ENCODE measurements around the gene ACOX3.
"Not testable (repeated sequence)": the region's sequence is repeated elsewhere in the genome, so short reads cannot be mapped to it uniquely, and the experiment has no call there.

The ACOX3 gene

DNA sequence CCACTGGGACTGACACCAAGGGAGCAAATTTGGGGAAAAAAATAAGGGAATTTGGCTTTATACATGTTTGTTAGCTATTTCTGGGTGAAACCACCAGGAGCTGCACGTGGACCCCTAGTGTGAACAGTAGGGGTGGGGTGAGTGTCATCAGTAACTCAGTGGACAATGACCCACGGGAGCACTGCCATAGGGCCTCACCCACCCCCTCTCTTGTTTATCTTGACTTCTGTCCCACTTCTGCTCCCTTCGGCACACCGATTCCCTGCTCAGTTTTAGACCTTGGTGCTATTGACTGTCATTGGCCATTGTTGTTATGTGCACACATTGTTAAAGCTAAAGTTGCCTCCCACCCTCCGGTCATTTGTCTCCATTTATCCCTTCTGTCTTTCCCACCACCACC is 9.0 kb downstream of the ACOX3 start:
- no peak for DNase-seq

DNA sequence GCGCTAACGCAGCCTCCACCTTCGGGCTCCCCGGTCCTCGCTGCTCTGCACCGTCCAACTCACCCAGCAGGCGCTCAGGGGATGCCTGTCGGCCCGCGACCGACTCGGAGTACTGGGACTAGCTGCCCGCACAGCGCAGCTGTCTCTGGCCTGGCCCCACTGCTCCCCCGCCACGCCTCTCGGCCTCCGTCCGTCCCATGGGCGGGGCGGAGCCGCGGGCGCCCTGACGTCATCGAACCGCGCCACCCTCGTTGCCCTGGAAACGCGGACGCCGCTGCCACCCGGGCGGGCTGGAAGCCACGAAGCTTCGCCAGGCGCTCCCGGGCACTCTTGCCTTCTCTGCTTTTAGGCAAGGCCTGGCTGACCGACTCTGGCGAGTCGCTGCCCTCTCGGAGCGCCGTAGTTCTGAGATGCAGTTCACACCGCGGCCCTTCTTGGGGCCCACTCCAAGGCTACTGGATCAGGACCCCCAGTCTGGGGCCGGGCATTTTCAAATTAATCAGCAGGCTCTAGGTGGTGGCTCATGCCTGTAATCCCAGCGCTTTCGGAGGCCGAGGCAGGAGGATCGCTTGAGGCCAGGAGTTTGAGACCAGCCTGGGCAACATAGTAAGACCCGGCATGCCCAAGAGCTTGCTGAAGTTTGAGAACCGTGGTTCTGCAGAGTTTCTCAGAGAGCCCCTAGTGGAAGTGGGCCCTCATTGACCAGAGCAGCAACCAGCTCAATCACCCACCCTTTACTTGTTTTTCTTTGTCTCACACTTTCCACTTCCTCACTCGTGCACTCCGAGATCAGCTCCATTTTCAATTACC is 12.0 kb downstream of the ACOX3 start:
- peak; percentile 75 for DNase-seq

DNA sequence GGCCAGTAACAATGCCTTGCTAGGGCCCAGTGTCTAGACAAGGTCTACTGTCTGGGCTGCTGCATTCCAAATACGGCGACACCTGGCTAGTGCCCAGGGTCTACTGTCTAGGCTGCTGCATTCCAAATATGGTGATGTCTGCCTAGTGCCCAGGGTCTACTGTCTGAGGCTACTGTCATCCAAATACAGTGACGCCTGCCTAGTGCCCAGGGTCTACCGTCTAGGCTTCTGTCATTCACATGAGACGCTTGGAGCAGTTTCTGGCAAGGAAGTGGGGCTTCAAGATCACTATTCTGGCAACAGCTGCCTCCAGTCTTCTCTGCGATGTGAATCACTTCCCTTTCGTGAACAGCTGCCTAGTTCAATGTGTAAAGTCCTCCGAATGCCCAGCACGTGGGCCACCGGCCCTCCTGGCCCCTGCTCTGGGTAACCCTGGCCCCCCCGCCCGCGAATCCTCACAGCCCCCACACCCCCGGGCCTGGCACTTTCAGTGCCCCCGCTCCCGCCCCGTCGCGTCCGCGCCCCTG is 12.7 kb downstream of the ACOX3 start:
- peak in 1 of 2 experiments; percentile 56 for DNase-seq

DNA sequence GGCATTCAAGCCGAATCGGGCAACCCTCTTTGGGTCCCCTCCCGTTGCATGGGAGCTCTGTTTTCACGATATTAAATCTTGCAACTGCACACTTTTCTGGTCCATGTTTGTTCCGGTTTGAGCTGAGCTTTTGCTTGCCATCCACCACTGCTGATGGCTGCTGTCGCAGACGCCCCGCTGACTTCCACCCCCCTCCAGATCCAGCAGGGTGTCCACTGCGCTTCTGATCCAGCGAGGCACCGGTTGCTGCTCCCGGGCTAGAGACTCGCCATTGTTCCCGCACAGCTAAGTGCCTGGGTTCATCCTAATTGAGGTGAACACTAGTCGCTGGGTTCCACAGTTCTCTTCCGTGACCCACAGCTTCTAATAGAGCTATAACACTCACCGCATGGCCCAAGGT is 13.3 kb downstream of the ACOX3 start:
- DNase-seq = no peak

DNA sequence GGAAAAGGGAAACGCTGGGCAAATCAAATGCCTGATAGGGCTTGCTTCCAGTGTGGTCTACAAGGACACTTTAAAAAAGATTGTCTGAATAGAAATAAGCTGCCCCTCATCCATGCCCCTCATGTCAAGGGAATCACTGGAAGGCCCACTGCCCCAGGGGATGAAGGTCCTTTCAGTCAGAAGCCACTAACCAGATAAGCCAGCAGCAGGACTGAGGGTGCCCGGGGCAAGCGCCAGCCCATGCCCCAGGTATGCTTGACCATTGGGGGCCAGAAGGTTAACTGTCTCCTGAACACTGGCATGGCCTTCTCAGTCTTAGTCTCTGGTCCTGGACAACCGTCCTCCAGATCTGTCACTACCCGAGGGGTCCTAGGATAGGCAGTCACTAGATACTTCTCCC is 17.7 kb downstream of the ACOX3 start:
- DNase-seq = no peak

DNA sequence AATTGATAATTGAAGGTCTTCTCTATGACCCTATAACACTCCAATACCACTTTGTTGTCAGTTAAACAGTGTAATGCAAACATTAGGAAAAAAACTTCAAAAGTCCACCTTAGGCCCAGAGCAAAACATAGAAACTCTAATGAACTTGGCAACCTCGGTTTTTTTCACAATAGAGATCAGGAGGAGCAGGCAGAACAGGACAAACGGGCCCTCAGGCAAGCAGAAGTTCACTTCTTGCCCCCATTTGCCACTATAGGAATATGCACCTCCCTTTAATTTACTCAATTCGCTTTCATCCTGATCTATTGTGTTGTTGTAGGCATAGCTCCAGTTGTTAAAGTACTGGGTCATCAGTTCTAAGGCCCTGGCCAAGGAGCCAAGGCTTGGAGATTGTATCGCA is 18.2 kb downstream of the ACOX3 start:
- DNase-seq = no peak

DNA sequence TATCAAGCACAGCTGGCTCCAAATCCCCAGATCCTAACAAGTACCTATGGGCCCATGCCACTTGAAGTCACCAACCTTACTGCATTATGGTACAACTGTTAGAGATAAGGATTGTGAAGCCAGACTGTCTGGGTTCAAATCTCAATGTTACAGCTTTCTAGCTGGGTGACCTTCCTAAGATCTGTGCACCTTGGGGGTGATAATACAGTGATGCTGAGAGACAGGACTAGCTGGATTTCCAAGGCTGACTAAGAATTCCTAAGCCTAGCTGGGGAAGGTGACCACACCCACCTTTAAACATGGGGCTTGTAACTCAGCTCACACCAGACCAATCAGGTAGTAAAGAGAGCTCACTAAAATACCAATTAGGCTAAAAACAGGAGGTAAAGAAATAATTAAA is 20.4 kb downstream of the ACOX3 start:
- DNase-seq = not testable (repeated sequence)

DNA sequence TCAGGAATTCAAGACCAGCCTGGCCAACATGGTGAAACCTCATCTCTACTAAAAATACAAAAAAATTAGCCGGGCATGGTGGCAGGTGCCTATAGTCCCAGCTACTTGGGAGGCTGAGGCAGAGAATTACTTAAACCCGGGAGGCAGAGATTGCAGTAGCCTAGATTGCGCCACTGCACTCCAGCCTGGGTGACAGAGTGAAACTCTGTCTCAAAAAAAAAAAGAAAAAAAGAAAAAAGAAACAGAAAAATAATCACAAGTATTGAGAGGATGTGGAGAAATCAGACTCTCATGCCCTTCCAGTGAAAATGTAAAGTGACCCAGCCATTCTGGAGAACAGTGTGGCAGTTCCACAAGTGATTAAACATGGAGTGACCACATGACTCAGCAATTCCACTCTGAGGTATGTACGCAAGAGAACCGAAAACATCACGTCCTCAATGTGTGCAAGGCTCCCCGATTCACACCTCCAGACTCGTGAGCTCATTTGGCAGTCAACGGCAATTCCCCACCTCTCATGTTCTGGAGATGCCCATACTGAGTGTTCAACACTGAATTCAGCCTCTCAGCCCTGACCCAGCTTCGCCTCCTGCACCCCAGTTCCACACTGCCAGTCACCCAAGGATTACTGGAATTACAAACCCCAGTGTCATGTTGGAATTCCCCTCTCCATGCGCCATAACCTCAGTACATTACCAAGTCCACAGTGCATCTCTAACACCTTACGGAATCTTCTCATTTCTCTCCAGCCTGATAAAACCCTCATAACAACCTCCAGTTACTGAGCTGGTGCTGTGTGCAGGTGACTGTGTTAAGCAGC is 21.1 kb downstream of the ACOX3 start:
- no peak for DNase-seq

DNA sequence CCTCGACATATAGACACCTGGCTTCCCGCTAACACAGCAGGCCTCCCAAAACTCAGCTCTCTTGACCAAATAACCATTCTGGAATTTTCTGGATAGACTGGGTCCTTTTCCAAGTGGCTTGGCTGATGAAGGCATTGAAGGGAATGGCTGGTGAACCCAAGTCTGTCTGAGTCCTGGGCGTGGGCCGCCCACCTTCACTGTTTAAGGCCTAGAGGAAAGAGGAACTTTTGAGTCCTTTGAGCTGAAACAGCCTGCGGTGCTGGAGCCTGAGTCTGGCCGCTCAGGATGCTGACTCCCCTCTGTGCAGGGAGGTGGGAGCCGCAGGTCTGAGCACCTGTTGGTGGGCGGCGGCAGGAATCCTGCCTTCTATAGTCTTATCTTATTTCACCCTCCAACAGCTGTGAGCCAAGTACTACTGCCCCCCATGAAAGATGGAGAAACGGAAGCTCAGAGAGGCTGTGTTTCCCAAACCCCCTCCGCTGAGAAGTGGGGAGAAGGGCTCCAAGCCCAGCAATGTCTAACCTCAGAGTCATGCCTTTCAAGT is 23.4 kb downstream of the ACOX3 start:
- DNase-seq = no peak

DNA sequence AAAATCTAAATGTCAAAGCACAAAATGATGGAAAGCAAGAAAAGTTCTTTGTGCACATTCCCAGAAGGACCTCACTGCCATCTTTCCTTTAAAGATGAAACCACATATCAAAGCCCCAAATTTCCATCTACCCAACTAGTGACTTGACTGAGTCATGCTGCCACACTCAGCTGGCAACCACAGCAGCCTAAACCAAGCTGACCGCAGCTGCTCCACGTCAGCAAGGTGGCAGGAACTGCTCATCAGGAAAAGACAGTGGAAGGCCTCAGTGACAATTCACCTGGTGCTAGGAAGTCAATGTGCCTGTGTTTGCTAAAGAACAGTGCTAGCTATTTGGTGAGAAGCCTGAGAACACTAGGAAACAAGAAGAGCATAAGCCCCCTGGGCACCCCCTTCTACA is 26.1 kb downstream of the ACOX3 start:
- no peak for DNase-seq

DNA sequence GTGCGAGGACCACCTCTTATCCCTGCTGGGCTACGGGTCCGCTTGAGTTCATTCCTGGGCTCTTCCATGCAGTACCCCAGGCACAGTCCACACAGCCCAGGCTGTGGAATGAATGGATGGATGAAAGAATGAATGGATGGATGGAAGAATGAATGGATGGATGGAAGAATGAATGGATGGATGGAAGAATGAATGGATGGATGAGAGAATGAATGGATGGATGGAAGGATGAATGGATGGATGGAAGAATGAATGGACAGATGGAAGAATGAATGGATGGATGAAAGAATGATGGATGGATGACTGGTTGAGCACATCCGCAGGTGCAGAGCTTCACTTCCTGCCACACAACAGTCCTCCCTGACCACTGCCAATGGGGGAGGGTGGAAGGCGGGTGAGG is 28.2 kb downstream of the ACOX3 start:
- DNase-seq = no peak

DNA sequence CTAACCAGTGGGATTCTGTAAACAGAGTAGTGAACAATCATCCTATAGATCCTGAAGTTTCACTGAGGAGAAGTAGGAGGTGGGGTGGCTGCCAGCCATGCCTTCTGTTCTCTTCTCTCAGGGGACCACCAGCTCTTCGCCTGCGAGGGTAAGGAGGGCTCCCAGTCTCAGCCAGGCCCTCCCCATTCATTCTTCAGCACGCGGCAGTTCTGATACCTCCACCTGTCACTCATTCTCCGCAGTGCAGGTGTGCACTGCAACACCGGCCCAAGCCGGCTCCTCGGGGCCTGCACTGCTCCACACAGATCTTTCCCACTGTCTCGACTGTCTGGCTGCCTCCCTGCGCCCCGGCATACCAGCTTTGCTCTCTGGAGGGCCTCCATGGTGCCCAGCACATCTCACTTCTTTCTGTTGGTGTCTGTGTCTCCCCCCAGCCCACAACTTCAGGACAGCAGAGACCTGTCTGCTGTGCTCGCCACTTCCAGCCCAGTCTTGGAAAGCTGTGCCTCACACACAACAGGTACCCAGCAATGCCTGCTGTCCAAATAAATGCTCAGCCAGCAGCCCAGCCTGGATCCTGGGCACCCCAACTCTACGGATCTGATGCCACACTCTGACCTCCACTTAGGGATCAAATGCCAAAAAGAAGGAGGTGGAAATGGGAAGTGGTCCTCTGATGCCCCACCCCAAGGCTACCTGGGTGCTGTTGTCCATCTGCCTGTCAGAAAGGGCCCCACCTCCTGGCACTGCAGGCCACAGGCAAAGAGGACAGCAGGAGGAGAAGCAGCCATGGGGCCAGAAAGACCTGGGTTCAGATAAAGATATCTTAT is 29.0 kb downstream of the ACOX3 start:
- no peak for DNase-seq

DNA sequence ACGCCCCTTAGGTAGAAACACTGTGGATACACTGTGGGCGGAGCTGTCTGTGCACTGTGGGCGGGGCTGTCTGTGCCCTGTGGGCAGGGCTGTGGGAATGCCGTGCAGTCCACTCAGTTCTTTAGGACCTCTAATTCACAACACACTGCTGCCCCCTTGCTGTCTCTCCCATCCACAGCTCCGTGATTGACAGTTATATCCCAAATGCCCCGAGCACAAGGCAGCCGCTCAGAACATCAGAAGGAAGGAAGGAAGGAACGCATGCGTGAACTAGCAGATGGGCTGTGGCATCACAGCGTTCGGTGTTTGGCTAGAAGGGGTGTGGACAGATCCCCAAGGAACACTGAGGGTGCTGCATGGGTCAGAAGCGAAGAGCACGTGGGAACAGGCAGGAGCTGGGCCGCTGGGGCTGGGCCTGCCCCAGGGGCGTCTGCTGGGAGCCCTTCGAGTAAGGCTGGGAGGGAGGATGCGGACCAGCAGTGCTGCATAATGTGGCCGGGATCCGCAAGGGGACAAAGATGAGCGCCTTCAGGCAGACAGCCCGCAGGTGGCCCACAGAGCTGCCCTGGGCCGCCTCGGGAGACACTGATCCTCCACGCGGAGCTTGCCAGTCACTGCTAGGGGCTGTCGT is 29.8 kb downstream of the ACOX3 start:
- peak in 1 of 2 experiments; percentile 32 for DNase-seq

DNA sequence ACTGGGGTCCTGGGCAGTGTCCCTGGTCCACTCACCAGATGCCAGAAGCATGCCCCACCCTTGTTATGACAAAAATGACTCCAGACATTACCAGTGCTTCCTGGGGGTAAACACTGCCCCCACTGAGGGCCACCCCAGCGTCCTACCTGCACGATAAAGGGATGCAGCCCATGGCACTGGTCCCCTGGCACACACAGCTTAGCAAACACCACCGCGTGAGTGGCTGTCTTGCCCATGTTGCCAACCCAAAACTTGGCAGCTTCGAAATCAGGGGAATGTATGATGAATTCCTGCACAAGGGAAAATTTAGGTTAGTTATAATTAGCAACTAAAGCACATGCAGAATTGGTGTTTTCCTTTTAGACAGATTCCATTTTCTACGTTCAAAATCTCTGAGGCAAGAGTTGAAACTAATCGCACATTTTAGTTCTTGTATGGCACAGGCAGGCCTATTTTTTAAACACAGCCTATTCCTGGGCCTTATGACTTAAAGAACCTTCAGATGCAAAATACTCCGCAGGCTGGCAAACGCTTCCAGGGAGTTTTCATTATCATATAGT is 30.4 kb downstream of the ACOX3 start:
- no peak for DNase-seq

DNA sequence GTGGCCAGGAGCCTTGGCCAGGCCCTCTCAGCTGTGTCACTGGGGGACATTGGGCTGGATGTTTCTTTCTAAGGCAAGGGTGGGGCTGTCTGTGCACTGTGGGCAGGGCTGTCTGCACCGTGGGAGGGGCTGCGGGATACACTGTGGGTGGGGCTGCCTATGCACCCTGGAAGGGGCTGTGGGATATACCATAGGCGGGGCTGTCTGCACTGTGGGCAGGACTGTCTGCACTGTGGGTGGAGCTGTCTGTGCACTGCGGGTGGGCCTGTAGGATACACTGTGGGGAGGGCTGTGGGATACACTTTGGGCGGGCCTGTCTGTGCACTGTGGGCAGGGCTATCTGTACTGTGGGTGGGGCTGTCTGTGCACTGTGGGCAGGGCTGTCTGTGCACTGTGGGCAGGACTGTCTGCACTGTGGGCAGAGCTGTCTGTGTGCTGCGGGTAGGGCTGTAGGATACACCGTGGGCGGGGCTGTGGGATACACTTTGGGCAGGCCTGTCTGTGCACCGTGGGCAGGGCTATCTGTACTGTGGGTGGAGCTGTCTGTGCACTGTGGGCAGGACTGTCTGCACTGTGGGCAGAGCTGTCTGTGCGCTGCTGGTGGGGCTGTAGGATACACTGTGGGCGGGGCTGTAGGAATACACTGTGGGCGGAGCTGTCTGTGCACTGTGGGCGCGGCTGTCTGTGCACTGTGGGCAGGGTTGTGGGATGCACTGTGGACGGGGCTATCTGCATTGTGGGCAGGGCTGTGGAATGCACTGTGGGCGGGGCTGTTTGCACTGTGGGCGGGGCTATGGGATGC is 31.1 kb downstream of the ACOX3 start:
- no peak for DNase-seq

DNA sequence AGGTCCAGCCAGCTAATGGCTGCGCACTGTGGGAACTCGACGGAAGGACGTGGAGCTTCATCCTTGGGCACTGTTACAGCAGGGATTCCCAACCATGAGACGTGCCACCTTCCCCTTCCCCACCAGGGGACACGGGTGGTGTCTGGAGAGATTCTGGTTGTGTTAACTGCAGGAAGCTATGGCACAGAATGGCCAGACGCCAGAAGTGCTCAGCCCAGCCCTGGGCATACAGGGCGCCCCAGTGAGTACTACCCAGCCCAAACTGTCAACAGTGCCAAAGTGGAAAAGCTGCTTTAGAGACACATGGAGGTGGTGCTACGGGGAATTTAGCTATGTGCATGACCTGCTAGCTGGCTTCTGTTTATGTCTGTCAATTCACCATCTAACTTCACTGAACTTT is 32.8 kb downstream of the ACOX3 start:
- DNase-seq = no peak

DNA sequence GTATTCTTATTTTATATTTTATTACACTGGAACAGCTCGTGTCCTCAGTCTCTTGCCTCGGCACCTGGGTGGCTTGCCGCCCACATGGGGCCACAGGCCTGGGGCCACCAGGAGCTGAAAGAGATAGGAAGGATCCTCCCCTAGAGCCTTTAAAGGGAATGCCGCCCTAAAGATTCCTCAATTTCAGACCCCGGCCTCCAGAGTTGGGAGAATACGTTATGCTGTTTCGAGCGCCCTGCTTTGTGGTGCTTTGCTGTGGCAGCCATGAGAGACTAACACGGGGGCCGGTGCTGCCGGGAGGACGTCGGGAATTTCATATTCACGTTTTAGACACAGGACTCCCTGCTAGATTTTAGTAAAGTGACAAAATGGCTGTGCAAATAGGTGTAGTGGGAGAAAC is 33.2 kb downstream of the ACOX3 start:
- DNase-seq = no peak

DNA sequence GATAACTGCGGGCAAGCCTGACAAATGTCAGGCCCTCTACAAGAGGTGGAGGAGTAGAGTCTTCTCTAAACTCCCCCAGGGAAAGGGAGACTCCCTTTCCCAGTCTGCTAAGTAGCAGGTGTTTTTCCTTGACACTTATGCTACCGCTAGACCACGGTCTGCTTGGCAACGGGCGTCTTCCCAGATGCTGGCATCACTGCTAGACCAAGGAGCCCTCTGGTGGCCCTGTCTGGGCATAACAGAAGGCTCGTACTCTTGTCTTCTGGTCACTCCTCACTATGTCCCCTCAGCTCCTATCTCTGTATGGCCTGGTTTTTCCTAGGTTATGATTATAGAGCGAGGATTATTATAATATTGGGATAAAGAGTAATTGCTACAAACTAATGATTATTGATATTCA is 33.6 kb downstream of the ACOX3 start:
- not testable (repeated sequence) for DNase-seq

DNA sequence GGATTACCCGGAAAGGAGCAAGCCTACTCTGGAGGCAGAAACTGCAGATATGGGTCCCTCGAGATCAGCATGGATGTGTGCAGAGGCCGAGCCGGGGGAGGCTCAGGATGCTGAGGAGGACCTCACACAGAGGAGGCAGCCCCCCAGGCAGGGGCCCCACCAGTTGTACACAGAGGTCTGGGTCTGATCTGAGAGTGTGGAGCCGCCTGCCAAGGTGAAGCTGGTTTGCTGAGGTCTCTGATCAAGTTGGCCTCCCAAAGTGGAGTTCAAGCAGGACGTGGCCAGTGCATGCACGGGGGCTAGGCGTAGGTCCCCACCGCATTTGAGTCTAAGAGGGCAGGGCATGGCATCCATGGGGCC is 35.0 kb downstream of the ACOX3 start:
- no peak for DNase-seq

DNA sequence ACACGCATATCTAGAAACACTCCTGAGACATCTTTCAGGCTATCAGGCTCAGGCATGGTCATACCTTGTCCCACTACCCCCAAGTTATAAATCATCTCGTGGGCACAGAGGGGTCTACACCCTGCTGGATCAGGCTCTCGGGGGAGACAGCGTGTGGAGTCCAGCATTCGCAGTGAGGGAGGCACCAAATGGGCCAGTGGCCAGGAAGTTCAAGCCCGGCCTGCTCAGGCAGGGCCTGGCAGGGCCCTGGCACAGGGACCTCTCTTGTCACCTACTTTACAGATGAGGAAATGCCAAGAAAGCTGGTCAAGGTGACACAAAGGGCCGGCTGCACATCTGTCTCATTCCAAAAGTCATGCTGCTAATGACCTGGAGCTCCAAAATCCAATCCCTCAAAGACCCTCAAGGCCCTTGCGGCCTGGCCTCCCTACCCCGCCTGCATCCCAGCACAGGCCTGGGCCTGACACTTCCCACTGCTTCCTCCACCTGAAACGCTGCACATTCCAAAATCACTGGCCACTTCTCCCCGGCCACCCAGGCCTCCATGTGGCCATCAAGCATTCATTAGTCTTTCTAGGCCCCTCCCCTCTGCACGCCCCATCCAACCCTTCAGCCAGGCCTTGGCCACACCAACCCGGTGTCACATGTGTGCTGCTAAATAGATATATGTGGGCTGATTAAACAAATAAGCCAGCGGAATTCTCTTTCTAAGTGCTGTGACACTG is 35.6 kb downstream of the ACOX3 start:
- DNase-seq = no peak

DNA sequence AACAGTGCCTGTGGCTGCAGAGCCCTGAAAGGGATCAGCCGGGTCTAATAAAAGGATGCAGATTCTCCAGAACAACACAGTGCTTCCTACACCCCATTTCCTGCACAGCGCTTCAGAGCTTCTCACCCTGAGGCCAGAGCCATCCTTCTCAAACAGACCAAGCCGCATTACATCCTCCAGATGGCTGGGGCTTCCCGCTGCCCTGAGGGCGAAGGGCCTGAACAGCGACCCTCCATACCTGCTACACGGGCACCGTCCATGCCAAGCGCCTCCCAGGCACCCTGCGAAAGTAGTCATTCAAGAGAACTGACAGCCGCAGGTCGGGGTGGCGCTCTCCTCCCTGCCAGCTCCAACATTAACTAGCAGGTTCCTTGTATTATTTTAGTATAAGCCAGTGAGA is 36.5 kb downstream of the ACOX3 start:
- no peak for DNase-seq

Data from NCI-H187 (cell line).